Activated CD8-positive, alpha-beta memory T cell treated with anti-CD3 and anti-CD28 coated beads for 48 hours (primary cell): ENCODE measurements around the gene LCOR.

Source experiments
- DNase-seq, 3 experiments: peaks; one replicate each; pipeline ENCODE4 v3.0.0-alpha.2; 2020; ENCODE audit warnings: low read depth in 2 of 3, low spot score in 2 of 3

Gene LCOR

GRCh38 chr10:96984541-96985131, 152.5 kb downstream of the LCOR start:
- DNase-seq: no peak

DNA sequence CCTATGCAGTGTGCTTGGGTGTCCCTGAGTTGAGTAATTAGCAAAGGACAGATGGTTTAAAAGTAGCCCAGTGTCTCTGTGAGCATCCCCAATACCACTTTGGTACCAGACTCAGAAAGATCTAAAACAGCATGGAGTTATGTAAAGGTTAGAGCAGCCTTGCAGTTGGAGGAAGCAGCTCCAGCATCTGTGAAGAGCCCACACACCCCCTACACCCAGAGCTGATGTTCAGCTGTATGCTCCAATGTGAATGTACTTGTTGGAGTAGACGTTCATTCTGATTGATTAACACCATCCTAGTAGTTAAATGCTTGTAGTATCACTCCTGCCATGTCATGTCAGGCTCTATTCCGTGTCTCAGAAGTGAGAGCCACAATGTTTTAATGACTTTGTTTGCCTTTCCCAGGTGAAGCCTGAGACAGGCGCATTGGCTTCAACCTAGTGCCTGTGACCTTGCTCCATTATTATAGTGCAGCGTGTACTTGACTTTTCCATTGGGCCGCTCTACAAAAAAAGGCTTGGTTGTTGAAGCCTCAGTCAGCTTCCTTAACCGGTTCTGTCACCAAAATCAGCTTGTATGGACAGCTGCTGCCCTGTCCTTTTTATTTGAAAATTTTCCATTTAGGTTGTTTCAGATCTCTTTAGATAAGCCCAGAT, 154.2 kb downstream of the LCOR start:
- DNase-seq: no peak

GRCh38 chr10:96987141-96987841, 155.2 kb downstream of the LCOR start:
- no peak for DNase-seq

GRCh38 chr10:96987842-96988175, 155.7 kb downstream of the LCOR start:
- no peak for DNase-seq

GRCh38 chr10:96988426-96988825, 156.3 kb downstream of the LCOR start:
- DNase-seq: no peak

DNA sequence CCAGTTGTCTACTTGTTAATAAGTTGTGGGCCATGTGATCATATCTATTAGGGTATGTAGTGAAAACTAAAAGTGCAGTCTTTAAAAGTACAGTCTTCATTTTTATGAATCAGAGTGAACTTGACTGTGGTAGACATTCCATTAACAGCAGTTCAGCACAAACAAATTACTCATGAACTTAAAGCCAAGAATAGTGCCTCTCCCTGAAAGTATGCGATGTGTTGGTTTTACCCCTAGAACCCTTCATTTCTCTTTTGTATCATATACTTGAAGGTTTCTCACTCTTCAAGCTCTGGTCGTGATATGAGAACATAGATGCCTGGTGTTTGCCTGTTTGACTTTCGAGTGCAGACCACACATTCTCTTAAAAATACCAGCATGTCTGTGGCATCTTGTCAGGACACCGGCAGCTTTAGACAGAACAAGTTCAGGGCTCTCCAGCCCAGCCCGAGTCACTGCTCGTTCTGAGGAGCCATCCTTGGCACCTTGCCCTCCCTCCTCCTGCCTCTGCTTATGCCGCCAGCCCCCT, 159.3 kb downstream of the LCOR start:
- no peak for DNase-seq

GRCh38 chr10:96992721-96993120, 160.6 kb downstream of the LCOR start:
- DNase-seq: no peak

DNA sequence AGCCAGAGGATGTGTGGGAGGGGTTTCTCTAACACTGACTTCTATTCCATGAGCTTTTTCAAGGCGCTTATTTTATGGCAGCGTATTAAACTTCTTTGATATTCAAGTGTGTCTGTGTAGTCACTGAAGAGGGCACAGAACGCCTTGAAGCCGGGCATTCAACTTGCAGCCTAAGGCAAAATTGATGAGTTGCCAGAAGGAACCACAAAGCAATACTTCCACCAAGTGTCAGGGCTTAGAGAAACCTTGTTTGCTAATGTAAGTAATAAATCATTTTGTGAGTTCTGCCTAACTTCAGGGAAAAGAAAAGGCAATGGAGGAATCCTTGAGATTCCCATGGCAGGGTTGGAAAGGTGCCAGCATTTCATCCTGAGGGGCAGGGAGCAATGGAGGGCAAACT, 163.8 kb downstream of the LCOR start:
- DNase-seq: no peak

GRCh38 chr10:96996275-96996965, 164.3 kb downstream of the LCOR start:
- no peak for DNase-seq

DNA sequence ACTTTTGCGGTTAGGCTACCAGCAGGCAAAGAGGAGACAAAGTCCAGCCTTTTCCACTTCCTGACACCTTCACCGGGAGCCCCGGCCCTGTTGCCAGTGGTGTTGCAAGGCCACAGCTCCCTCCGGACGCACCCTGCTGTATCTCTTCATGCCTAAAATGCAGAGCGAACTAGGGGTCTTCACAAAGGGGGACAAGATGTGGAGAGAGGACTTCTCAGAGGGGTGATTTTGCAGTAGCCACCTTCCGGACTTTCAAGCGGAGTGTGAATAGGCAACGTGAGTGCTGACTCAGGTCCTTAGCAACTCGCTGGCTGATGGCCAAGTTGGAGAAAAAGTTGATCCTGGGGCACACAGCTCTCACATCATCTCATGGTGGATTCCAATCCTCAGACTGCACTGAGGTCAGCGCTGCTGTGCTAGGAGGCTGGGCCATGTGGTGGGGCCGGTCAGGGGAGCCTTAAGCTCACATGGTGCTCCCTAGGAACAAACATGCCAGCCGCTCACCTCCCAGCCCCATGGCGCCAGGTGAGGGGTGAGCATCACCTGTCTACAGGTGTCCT, 166.3 kb downstream of the LCOR start:
- DNase-seq: no peak

- no peak for DNase-seq
Observed at GRCh38 chr10:96999337-96999736, 167.2 kb downstream of the LCOR start.

- DNase-seq: no peak
Observed at GRCh38 chr10:96999987-97000386, 167.9 kb downstream of the LCOR start.

- DNase-seq: no peak
Observed at GRCh38 chr10:97000487-97001182, 168.5 kb downstream of the LCOR start.

DNA sequence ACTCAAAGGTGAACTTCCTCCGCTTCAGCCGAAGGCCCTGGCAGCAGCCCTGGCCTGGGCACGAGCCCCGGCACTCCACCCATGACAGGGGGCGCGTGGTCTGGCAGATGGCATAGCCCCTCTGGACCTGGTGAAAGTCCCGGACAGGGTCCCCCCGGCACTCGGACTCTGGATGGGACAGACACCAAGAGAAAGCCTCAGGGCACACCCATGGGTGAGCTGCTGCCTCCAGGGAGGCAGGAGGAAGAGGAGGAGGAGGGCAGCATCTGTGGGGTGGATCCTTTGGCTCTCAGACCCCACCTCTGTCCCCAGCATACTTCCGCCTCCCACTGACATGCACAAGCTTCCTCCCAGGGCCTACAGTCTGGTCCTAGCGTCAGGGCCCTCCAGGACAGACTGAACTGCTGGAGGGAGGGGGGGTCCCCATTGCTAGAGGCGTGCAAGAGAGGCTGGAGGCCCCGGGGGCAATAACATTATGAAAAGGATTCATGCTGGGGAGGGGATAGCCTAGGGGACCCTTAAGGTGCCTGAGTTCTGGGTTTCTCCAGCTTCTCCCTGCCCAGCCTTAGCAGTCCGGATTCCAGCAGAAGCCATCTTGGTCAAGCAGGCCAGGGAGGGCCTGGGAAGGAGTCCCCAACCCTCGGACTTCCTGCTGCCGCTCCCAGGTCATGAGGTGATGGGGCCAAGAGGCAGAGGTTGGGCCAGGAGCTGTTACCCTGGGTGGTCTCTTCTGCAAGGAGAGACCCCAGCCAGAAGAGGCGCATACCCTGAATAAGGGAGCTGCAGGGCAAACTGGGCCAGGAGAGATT, 169.3 kb downstream of the LCOR start:
- DNase-seq: no peak

GRCh38 chr10:97002670-97003069, 170.6 kb downstream of the LCOR start:
- DNase-seq: no peak

GRCh38 chr10:97003151-97003803, 171.2 kb downstream of the LCOR start:
- DNase-seq: no peak

- no peak for DNase-seq
Observed at GRCh38 chr10:97003804-97004201, 171.7 kb downstream of the LCOR start.

GRCh38 chr10:97004591-97004990, 172.5 kb downstream of the LCOR start:
- no peak for DNase-seq

- no peak for DNase-seq
Observed at GRCh38 chr10:97005349-97005748, 173.3 kb downstream of the LCOR start.

GRCh38 chr10:97006364-97006763, 174.3 kb downstream of the LCOR start:
- no peak for DNase-seq
